ENCODE results near the gene CPNE4.

CPNE4 gene

DNA sequence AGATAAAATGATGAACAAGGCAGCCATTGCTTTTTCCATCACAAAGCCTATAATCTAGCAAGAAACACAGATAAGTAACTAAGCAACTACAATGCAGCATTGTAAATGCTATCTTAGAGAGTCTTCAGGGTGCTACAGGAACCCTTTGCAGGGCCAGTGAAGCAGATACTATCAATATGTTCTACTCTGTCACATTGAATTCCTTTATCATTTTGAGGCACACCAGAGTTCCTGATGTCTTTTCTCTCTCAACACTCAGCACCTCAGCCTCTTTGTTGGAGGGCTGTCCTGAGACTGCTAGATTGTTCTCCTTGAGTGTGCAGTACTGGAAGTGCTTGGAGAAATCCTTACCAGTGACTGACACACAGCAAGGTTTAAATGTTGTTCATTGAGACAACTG is 424.6 kb downstream of the CPNE4 start:
- Histone ChIP-seq H3K9me2 (replicated peaks; ENCODE audit: control insufficient read depth, low read length) (no peaks in the 10 kb centered on the region; the same call in 1 of the 2 replicates), H3K4me2 (ENCODE audit: low read length) (no peak overlapping the region), H3K4me3 (ENCODE audit: low read length) (no peak overlapping the region), H3K27me3 (ENCODE audit: control insufficient read depth, low read length) (no peaks in the 10 kb centered on the region), H4K20me1 (ENCODE audit: control insufficient read depth, insufficient read depth, low read depth, low read length) (no peaks in the 10 kb centered on the region), H3K36me3 (ENCODE audit: control insufficient read depth, low read length) (no peaks in the 10 kb centered on the region), H3K79me2 (ENCODE audit: control insufficient read depth, low read length) (no peaks in the 10 kb centered on the region), H3K4me1 (ENCODE audit: control insufficient read depth, low read length) (no peaks in the 10 kb centered on the region), H3K9me3 (ENCODE audit: control insufficient read depth, insufficient read depth, low read length) (no peaks in the 10 kb centered on the region), H3F3A (ENCODE audit: control insufficient read depth, insufficient read depth) (no peaks in the 10 kb centered on the region), H3K27ac (ENCODE audit: low read depth, low read length) (no peak overlapping the region)
- TF ChIP-seq EZH2phosphoT487 (IDR thresholded peaks at IDR 0.05; ENCODE audit: borderline replicate concordance, low read length) = no peak
- TF ChIP-seq, protein P1, sequence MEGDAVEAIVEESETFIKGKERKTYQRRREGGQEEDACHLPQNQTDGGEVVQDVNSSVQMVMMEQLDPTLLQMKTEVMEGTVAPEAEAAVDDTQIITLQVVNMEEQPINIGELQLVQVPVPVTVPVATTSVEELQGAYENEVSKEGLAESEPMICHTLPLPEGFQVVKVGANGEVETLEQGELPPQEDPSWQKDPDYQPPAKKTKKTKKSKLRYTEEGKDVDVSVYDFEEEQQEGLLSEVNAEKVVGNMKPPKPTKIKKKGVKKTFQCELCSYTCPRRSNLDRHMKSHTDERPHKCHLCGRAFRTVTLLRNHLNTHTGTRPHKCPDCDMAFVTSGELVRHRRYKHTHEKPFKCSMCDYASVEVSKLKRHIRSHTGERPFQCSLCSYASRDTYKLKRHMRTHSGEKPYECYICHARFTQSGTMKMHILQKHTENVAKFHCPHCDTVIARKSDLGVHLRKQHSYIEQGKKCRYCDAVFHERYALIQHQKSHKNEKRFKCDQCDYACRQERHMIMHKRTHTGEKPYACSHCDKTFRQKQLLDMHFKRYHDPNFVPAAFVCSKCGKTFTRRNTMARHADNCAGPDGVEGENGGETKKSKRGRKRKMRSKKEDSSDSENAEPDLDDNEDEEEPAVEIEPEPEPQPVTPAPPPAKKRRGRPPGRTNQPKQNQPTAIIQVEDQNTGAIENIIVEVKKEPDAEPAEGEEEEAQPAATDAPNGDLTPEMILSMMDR (IDR thresholded peaks at IDR 0.05; ENCODE audit: low read depth, low read length, poor library complexity, severe bottlenecking) = no peak

- Histone ChIP-seq H3K4me2 (ENCODE audit: low read length) (no peak overlapping the region), H3K4me3 (ENCODE audit: low read length) (no peak overlapping the region), H4K20me1 (ENCODE audit: control insufficient read depth, insufficient read depth, low read depth, low read length) (no peaks in the 10 kb centered on the region), H3K27me3 (ENCODE audit: control insufficient read depth, low read length) (no peaks in the 10 kb centered on the region), H3K79me2 (ENCODE audit: control insufficient read depth, low read length) (no peaks in the 10 kb centered on the region), H3F3A (ENCODE audit: control insufficient read depth, insufficient read depth) (no peaks in the 10 kb centered on the region), H3K4me1 (ENCODE audit: control insufficient read depth, low read length) (no peaks in the 10 kb centered on the region), H3K9me2 (replicated peaks; ENCODE audit: control insufficient read depth, low read length) (no peaks in the 10 kb centered on the region; the same call in 1 of the 2 replicates), H3K27ac (ENCODE audit: low read depth, low read length) (no peak overlapping the region), H3K9me3 (ENCODE audit: control insufficient read depth, insufficient read depth, low read length) (no peaks in the 10 kb centered on the region), H3K36me3 (ENCODE audit: control insufficient read depth, low read length) (no peaks in the 10 kb centered on the region)
- TF ChIP-seq, protein P1 (IDR thresholded peaks at IDR 0.05; ENCODE audit: low read depth, low read length, poor library complexity, severe bottlenecking) = no peak
- TF ChIP-seq EZH2phosphoT487 (IDR thresholded peaks at IDR 0.05; ENCODE audit: borderline replicate concordance, low read length) = no peak
These were observed 426.1 kb downstream of the CPNE4 start for GRCh38 chr3:131608741-131609140.

GRCh38 chr3:131608296-131608695 is 426.5 kb downstream of the CPNE4 start:
- H3K36me3 ChIP-seq (ENCODE audit: control insufficient read depth, low read length) = no peaks in the 10 kb centered on the region
- H3F3A ChIP-seq (ENCODE audit: control insufficient read depth, insufficient read depth) = no peaks in the 10 kb centered on the region
- no peak overlapping the region for H3K27ac ChIP-seq (ENCODE audit: low read depth, low read length)
- no peak overlapping the region for H3K4me3 ChIP-seq (ENCODE audit: low read length)
- no peak for TF ChIP-seq EZH2phosphoT487 (IDR thresholded peaks at IDR 0.05; ENCODE audit: borderline replicate concordance, low read length)
- TF ChIP-seq, protein P1 (IDR thresholded peaks at IDR 0.05; ENCODE audit: low read depth, low read length, poor library complexity, severe bottlenecking) = no peak
- H3K79me2 ChIP-seq (ENCODE audit: control insufficient read depth, low read length) = no peaks in the 10 kb centered on the region
- no peaks in the 10 kb centered on the region for H3K4me1 ChIP-seq (ENCODE audit: control insufficient read depth, low read length)
- H3K9me3 ChIP-seq (ENCODE audit: control insufficient read depth, insufficient read depth, low read length) = no peaks in the 10 kb centered on the region
- no peaks in the 10 kb centered on the region for H3K27me3 ChIP-seq (ENCODE audit: control insufficient read depth, low read length)
- no peak overlapping the region for H3K4me2 ChIP-seq (ENCODE audit: low read length)
- no peaks in the 10 kb centered on the region; the same call in 1 of the 2 replicates for H3K9me2 ChIP-seq (replicated peaks; ENCODE audit: control insufficient read depth, low read length)
- H4K20me1 ChIP-seq (ENCODE audit: control insufficient read depth, insufficient read depth, low read depth, low read length) = no peaks in the 10 kb centered on the region

Data from DOHH2 (cell line).